HG03066 (cell line): ENCODE results near the gene SYT10.
"Not testable (repeated sequence)": the region's sequence is repeated elsewhere in the genome, so short reads cannot be mapped to it uniquely, and the experiment has no call there.

ENCODE experiments used
- ATAC-seq: cut with Tn5 transposase; IDR thresholded peaks from one replicate; pipeline ENCODE4 v1.9.1; 2021; ENCODE audit warnings: low read depth; ENCODE audit not compliant: unreplicated experiment

Gene SYT10

DNA sequence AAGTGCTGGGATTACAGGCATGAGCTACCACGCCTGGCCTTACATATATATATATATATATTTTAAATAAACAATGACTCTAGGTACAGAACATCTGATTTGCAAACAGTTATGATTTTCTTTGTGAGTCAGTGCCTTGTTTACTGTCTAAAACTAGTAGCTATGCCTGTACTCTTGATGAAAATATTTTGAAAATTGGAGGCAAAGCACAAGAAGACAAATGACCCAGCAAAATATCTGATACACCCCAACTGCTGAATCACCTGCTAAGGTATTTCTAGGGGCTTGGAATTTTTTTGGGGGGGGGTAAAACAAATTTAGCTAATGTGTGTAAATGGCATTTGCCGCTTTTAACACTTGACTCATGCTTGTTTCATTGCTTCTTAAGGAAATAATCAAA, 69.3 kb downstream of the SYT10 start:
- no peak for ATAC-seq

GRCh38 chr12:33357181-33357580, 82.4 kb downstream of the SYT10 start:
- ATAC-seq: no peak

DNA sequence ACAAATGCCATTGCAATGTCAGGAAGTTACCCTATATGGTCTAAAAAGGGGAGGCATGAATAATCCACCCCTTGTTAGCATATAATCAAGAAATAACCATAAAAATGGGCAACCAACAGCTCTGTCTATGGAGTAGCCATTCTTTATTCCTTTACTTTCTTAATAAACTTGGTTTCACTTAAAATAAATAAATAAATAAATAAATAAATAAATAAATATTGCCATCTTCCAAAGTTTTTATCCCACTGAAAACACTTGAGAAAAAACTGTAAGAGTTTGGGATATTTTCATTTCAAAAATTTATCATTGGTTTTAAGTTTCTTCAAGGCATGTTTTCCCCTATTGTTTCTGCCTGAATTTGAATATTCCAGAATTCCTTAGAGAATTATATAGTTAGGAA, 89.8 kb downstream of the SYT10 start:
- ATAC-seq: no peak

- ATAC-seq: not testable (repeated sequence)
These were observed 107.6 kb downstream of the SYT10 start for GRCh38 chr12:33331961-33332398.

DNA sequence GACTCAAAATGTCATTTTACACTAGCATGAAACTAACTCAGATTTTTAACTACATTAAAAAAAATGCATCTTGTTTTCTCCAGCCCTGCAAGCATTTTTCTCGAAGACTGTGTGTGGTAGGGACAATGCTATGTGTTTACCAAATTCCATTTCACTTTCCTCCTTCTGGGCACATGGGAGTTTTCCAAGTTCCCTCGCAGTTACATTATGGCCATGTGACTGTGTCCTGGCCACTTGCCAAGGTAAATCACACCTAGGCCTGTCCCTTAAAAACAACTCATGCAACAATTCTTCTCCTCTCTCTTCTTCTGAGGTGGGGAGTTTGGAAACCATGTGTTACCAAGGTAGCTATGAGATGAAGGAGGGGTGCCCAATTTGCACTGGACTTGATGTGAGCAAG, 108.7 kb downstream of the SYT10 start:
- no peak for ATAC-seq
